OCI-LY7 (cell line): ENCODE measurements around the gene TRIM4. TPM values are rescaled to one million over a fixed set of nuclear protein-coding genes. Genes with fewer than 3 reads are reported as not detected.

Source experiments
- BruUV-seq: library from RNA; stranded (reverse); fragments of 400-500 nt; replicated peaks from 2 replicates; lab custom pipeline; 2021; lab: Mats Ljungman, UMichigan
- CTCF ChIA-PET: fragments of 300-600 bp; sonication (Branson Sonifier 250); formaldehyde crosslinking; loops from one replicate; lab custom pipeline; 2022; ENCODE audit warnings: antibody characterized with exemption; ENCODE audit not compliant: unreplicated experiment; lab: Charles Lee
- POLR2A ChIA-PET: fragments of 300-600 bp; sonication (Branson Sonifier 250); formaldehyde crosslinking; loops from one replicate; lab custom pipeline; 2022; ENCODE audit warnings: antibody characterized with exemption; lab: Charles Lee
- DNase-seq: peaks from one replicate; pipeline ENCODE4 v3.0.0-alpha.2; 2015; ENCODE audit warnings: low spot score
- H2AFZ ChIP-seq: fragments of 200-600 bp; sonication (generic), shearing (Covaris generic); 2 replicates; pipeline ENCODE4 v1.6.1; 2014; ENCODE audit warnings: mild to moderate bottlenecking, antibody characterized with exemption, low read length, moderate library complexity
- H3K27ac ChIP-seq: fragments of 200-600 bp; sonication (generic); 2 replicates; pipeline ENCODE4 v1.5.1; 2014; ENCODE audit warnings: mixed run types, low read depth, mild to moderate bottlenecking, moderate library complexity, low read length, inconsistent platforms; ENCODE audit not compliant: poor library complexity, severe bottlenecking
- H3K36me3 ChIP-seq: fragments of 200-600 bp; sonication (generic); 2 replicates; pipeline ENCODE4 v1.6.1; 2014; ENCODE audit warnings: mild to moderate bottlenecking, antibody characterized with exemption, low read length, moderate library complexity, mixed read lengths; ENCODE audit not compliant: insufficient read depth
- H3K4me1 ChIP-seq: fragments of 200-600 bp; sonication (generic); 2 replicates; pipeline ENCODE4 v1.5.1; 2014; ENCODE audit warnings: mild to moderate bottlenecking, low read length; ENCODE audit not compliant: insufficient read depth, poor library complexity, severe bottlenecking
- H3K4me2 ChIP-seq: fragments of 200-600 bp; sonication (generic); 2 replicates; pipeline ENCODE4 v1.6.1; 2014; ENCODE audit warnings: mild to moderate bottlenecking, low read length
- H3K4me3 ChIP-seq: fragments of 200-600 bp; sonication (generic); 2 replicates; pipeline ENCODE4 v1.5.1; 2014; ENCODE audit warnings: mild to moderate bottlenecking, low read depth, low read length; ENCODE audit not compliant: poor library complexity, severe bottlenecking
- H3K79me2 ChIP-seq: fragments of 200-600 bp; sonication (generic); 2 replicates; pipeline ENCODE4 v1.6.1; 2016; ENCODE audit warnings: low read depth, mild to moderate bottlenecking, low read length, moderate library complexity, mixed read lengths; ENCODE audit not compliant: insufficient read depth
- H3K9me2 ChIP-seq: fragments of 200-600 bp; sonication (generic); 2 replicates; pipeline ENCODE4 v1.6.1; 2016; ENCODE audit warnings: mild to moderate bottlenecking, low read length, mixed read lengths; ENCODE audit not compliant: insufficient read depth
- H3K9me3 ChIP-seq: fragments of 200-600 bp; sonication (generic); 2 replicates; pipeline ENCODE4 v1.6.1; 2014; ENCODE audit warnings: mild to moderate bottlenecking, mixed run types, low read length, mixed read lengths
- H4K20me1 ChIP-seq: fragments of 200-600 bp; sonication (generic); 2 replicates; pipeline ENCODE4 v1.6.1; 2014; ENCODE audit warnings: mild to moderate bottlenecking, antibody characterized with exemption, low read length, moderate library complexity, mixed read lengths; ENCODE audit not compliant: insufficient read depth
- EZH2phosphoT487 ChIP-seq: fragments of 200-600 bp; sonication (generic); IDR thresholded peaks from 2 replicates; pipeline ENCODE4 v1.6.1; 2018; ENCODE audit warnings: low read depth, borderline replicate concordance, mild to moderate bottlenecking, mixed run types, antibody characterized with exemption, low read length, moderate library complexity, mixed read lengths
- intact Hi-C: fragments of 100-400 bp; cut with micrococcal nuclease; formaldehyde crosslinking; loops from one replicate; pipeline ENCODE4 v1.10.0; 2022; ENCODE audit not compliant: unreplicated experiment
- total RNA-seq, 2 experiments: library from RNA; depleted of rRNA in 1 of 2; stranded (reverse); fragments of >200 nt in 1 of 2; shearing (Covaris generic) in 1 of 2; gene quantifications; 2 replicates each; pipeline ENCODE4 v1.2.3, GENCODE V29; 2014 to 2022
- TF ChIP-seq, protein P1 (sequence below): fragments of 200-600 bp; sonication (generic); conservative IDR thresholded peaks from 2 replicates; pipeline ENCODE4 v1.5.1; 2014; ENCODE audit warnings: mild to moderate bottlenecking, antibody characterized with exemption, low read length, moderate library complexity, mixed read lengths

TRIM4 gene
- total RNA-seq, 2 experiments from 2014 or later: 7.5 to 22.5 TPM

- Histone ChIP-seq H3K4me2 (no peak overlapping the region), H3K79me2 (no peaks in the 10 kb centered on the region), H3K4me3 (no peak overlapping the region), H2AFZ (no peak overlapping the region), H3K27ac (no peak overlapping the region), H3K9me2 (no peaks in the 10 kb centered on the region), H4K20me1 (no peaks in the 10 kb centered on the region), H3K9me3 (no peaks in the 10 kb centered on the region), H3K4me1 (no peaks in the 10 kb centered on the region), H3K36me3 (no peaks in the 10 kb centered on the region)
- DNase-seq: no peak
- ChIA-PET CTCF (no interaction called here), POLR2A (no interaction called here)
- intact Hi-C loops: no loop called here
- no TSS peak for BruUV-seq
- no peak for TF ChIP-seq EZH2phosphoT487
- TF ChIP-seq, protein P1, sequence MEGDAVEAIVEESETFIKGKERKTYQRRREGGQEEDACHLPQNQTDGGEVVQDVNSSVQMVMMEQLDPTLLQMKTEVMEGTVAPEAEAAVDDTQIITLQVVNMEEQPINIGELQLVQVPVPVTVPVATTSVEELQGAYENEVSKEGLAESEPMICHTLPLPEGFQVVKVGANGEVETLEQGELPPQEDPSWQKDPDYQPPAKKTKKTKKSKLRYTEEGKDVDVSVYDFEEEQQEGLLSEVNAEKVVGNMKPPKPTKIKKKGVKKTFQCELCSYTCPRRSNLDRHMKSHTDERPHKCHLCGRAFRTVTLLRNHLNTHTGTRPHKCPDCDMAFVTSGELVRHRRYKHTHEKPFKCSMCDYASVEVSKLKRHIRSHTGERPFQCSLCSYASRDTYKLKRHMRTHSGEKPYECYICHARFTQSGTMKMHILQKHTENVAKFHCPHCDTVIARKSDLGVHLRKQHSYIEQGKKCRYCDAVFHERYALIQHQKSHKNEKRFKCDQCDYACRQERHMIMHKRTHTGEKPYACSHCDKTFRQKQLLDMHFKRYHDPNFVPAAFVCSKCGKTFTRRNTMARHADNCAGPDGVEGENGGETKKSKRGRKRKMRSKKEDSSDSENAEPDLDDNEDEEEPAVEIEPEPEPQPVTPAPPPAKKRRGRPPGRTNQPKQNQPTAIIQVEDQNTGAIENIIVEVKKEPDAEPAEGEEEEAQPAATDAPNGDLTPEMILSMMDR: no peak
Measured at GRCh38 chr7:99881370-99881769, 38.0 kb downstream of the TRIM4 start.

- Histone ChIP-seq H3K4me3 (no peak within 1 kb of the TSS), H2AFZ (no peak within 1 kb of the TSS), H3K4me1 (no peaks in the 10 kb centered on the region), H3K79me2 (no peaks in the 10 kb centered on the region), H3K9me2 (no peaks in the 10 kb centered on the region), H3K4me2 (no peak within 1 kb of the TSS), H4K20me1 (no peaks in the 10 kb centered on the region), H3K36me3 (no peaks in the 10 kb centered on the region), H3K27ac (no peak within 1 kb of the TSS), H3K9me3 (no peaks in the 10 kb centered on the region)
- ChIA-PET CTCF (no interaction called here), POLR2A (no interaction called here)
- no peak for TF ChIP-seq EZH2phosphoT487
- TF ChIP-seq, protein P1: no peak
- BruUV-seq: no TSS peak
- DNase-seq: no peak
- intact Hi-C loops: no loop called here
Measured at GRCh38 chr7:99876933-99877332, 42.4 kb downstream of the TRIM4 start, which contains the start of gene OR2AE1. Gene OR2AE1 (minus strand): TSS chr7:99877033. CDS start chr7:99877033, 0 bp downstream.

- Histone ChIP-seq H3K4me1 (no peaks in the 10 kb centered on the region), H3K4me2 (no peak overlapping the region), H3K36me3 (no peaks in the 10 kb centered on the region), H3K9me2 (no peaks in the 10 kb centered on the region), H3K79me2 (no peaks in the 10 kb centered on the region), H2AFZ (no peak overlapping the region), H3K27ac (no peak overlapping the region), H3K9me3 (no peaks in the 10 kb centered on the region), H4K20me1 (no peaks in the 10 kb centered on the region), H3K4me3 (no peak overlapping the region)
- intact Hi-C loops: no loop called here
- BruUV-seq: no TSS peak
- ChIA-PET POLR2A (no interaction called here), CTCF (no interaction called here)
- no peak for TF ChIP-seq EZH2phosphoT487
- TF ChIP-seq, protein P1: 0 out of 2 replicates have a peak, but pooled peaks have one; percentile 14
- DNase-seq: no peak
Measured at GRCh38 chr7:99876491-99876890, 42.8 kb downstream of the TRIM4 start.
